ENCODE data around the gene TICRR.
"Not testable (repeated sequence)": the region's sequence is repeated elsewhere in the genome, so short reads cannot be mapped to it uniquely, and the experiment has no call there.

DNA sequence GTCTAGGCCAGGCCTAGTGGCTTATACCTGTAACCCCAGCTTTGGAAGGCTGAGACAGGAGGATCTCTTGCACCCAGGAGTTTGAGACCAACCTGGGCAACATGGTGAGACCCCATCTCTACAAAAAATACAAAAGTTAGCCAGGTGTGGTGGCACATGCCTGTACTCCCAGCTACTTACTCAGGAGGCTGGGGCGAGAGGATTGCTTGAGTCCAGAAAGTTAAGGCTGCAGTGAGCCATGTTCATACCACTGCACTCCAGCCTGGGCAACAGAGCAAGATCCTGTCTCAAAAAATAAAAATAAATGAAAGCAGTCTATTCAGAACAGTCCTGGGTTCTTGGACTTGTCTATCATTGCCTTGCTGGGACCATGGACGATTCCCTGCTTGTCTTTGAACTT, 5.5 kb downstream of the TICRR start:
- TF ChIP-seq, protein P1, sequence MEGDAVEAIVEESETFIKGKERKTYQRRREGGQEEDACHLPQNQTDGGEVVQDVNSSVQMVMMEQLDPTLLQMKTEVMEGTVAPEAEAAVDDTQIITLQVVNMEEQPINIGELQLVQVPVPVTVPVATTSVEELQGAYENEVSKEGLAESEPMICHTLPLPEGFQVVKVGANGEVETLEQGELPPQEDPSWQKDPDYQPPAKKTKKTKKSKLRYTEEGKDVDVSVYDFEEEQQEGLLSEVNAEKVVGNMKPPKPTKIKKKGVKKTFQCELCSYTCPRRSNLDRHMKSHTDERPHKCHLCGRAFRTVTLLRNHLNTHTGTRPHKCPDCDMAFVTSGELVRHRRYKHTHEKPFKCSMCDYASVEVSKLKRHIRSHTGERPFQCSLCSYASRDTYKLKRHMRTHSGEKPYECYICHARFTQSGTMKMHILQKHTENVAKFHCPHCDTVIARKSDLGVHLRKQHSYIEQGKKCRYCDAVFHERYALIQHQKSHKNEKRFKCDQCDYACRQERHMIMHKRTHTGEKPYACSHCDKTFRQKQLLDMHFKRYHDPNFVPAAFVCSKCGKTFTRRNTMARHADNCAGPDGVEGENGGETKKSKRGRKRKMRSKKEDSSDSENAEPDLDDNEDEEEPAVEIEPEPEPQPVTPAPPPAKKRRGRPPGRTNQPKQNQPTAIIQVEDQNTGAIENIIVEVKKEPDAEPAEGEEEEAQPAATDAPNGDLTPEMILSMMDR (IDR thresholded peaks at IDR 0.05) = not testable (repeated sequence)
- TF ChIP-seq, protein P2, sequence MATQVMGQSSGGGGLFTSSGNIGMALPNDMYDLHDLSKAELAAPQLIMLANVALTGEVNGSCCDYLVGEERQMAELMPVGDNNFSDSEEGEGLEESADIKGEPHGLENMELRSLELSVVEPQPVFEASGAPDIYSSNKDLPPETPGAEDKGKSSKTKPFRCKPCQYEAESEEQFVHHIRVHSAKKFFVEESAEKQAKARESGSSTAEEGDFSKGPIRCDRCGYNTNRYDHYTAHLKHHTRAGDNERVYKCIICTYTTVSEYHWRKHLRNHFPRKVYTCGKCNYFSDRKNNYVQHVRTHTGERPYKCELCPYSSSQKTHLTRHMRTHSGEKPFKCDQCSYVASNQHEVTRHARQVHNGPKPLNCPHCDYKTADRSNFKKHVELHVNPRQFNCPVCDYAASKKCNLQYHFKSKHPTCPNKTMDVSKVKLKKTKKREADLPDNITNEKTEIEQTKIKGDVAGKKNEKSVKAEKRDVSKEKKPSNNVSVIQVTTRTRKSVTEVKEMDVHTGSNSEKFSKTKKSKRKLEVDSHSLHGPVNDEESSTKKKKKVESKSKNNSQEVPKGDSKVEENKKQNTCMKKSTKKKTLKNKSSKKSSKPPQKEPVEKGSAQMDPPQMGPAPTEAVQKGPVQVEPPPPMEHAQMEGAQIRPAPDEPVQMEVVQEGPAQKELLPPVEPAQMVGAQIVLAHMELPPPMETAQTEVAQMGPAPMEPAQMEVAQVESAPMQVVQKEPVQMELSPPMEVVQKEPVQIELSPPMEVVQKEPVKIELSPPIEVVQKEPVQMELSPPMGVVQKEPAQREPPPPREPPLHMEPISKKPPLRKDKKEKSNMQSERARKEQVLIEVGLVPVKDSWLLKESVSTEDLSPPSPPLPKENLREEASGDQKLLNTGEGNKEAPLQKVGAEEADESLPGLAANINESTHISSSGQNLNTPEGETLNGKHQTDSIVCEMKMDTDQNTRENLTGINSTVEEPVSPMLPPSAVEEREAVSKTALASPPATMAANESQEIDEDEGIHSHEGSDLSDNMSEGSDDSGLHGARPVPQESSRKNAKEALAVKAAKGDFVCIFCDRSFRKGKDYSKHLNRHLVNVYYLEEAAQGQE (IDR thresholded peaks at IDR 0.05; ENCODE audit: insufficient read depth in 1 of 2, low read depth in 2 of 2, low read length in 1 of 2) = not testable (repeated sequence)
- TF ChIP-seq POLR2AphosphoS5 (IDR thresholded peaks at IDR 0.05; ENCODE audit: low read depth, low read length) = not testable (repeated sequence)
